Gastroesophageal sphincter (tissue), 3 donors: Measurements from ENCODE around the gene SULT1B1.

Experiments
- POLR2A ChIP-seq, 2 donors: fragments of 450-650 bp; IDR thresholded peaks; one replicate each; pipeline ENCODE4 v1.6.1; 2017; ENCODE audit warnings: antibody characterized with exemption in 2 of 2, mild to moderate bottlenecking in 2 of 2, moderate library complexity in 1 of 2
- POLR2AphosphoS5 ChIP-seq: sonication (generic); formaldehyde crosslinking; IDR thresholded peaks from one replicate; pipeline ENCODE4 v1.6.1; 2017; ENCODE audit warnings: antibody characterized with exemption
- TF ChIP-seq, protein P1 (sequence below), 4 experiments: fragments of 200-600 bp in 2 of 4; fragments of 450-650 bp in 2 of 4; sonication (generic) in 1 of 4; IDR thresholded peaks; one replicate each; pipeline ENCODE4 v1.5.1; 2017 to 2019; ENCODE audit warnings: antibody characterized with exemption in 4 of 4, mild to moderate bottlenecking in 2 of 4, moderate library complexity in 2 of 4

- TF ChIP-seq, protein P1, sequence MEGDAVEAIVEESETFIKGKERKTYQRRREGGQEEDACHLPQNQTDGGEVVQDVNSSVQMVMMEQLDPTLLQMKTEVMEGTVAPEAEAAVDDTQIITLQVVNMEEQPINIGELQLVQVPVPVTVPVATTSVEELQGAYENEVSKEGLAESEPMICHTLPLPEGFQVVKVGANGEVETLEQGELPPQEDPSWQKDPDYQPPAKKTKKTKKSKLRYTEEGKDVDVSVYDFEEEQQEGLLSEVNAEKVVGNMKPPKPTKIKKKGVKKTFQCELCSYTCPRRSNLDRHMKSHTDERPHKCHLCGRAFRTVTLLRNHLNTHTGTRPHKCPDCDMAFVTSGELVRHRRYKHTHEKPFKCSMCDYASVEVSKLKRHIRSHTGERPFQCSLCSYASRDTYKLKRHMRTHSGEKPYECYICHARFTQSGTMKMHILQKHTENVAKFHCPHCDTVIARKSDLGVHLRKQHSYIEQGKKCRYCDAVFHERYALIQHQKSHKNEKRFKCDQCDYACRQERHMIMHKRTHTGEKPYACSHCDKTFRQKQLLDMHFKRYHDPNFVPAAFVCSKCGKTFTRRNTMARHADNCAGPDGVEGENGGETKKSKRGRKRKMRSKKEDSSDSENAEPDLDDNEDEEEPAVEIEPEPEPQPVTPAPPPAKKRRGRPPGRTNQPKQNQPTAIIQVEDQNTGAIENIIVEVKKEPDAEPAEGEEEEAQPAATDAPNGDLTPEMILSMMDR (IDR thresholded peaks at IDR 0.05): no peak
- TF ChIP-seq POLR2AphosphoS5 (no peak), POLR2A (IDR thresholded peaks at IDR 0.05) (no peak)
Observed at GRCh38 chr4:69727426-69727825, 33.0 kb downstream of the SULT1B1 start.
